Epidermal melanocyte (primary cell): ENCODE data around the gene ITCH.
A peak's percentile ranks its signal among the peaks of the same experiment; 100 is the strongest.
"Not testable (repeated sequence)": the region's sequence is repeated elsewhere in the genome, so short reads cannot be mapped to it uniquely, and the experiment has no call there.

Source experiments
- DNase-seq: peaks from one replicate; pipeline ENCODE4 v3.0.0; 2011; ENCODE audit warnings: low spot score; ENCODE audit not compliant: insufficient read length

Gene ITCH

DNA sequence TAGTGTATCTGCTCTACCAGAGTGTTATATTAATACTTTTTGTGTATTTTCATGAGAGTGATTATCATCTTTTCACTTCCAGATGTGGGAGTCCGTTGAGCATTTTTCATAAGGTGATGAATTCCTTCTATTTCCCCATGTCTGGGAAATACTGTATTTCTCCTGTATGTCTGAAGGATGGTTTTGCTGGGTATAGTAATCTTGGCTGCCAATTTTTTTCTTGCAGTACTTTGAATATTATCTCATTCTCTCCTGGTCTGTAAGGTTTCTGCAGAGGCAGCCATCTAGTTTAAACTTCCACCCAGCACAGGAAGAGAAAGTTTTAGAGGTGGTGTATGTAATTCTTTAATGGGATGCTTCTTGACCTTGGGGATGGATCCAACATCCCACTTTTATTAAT, 137.8 kb downstream of the ITCH start:
- no peak for DNase-seq

GRCh38 chr20:34506480-34506879, 143.4 kb downstream of the ITCH start:
- DNase-seq: no peak

GRCh38 chr20:34507702-34508413, 144.8 kb downstream of the ITCH start:
- no peak for DNase-seq

- DNase-seq: no peak
Observed at GRCh38 chr20:34510575-34510974, 147.5 kb downstream of the ITCH start.

GRCh38 chr20:34511891-34512265, 148.8 kb downstream of the ITCH start:
- DNase-seq: no peak

GRCh38 chr20:34512266-34512954, 149.3 kb downstream of the ITCH start:
- no peak for DNase-seq

DNA sequence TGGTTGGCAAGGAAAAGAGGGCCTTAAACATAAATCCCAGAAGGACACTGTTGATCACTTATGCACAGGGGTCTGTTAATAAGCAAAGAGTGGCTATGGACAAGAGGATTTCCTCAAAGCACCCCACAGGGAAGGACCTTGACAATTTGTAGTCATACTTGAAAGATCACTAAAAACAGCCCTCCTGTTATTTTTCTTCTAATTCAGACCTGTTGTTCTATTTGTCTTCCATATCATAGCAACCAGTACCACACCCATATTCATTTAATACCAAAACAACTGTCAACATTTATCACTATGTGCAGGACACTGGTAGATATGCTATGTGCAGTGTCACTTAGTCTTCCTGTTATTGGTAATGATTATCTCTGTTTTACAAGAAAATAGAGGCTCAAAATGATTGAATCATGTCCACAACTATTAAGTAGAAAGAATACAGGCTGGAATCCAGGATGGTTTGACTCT, 149.9 kb downstream of the ITCH start:
- DNase-seq: no peak

DNA sequence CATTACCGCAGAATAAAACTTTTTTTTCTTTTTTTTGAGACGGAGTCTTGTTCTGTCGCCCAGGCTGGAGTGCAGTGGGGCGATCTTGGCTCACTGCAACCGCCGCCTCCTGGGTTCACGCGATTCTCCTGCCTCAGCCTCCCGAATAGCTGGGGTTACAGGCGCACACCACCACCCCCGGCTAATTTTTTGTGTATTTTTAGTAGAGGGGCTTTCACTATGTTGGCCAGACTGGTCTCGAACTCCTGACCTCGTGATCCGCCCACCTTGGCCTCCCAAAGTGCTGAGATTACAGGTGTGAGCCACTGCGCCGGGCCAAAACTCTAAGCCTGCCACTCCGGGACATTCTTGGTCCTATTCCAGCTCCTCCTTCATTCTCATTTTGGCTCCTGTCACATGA, 151.0 kb downstream of the ITCH start:
- DNase-seq: not testable (repeated sequence)

DNA sequence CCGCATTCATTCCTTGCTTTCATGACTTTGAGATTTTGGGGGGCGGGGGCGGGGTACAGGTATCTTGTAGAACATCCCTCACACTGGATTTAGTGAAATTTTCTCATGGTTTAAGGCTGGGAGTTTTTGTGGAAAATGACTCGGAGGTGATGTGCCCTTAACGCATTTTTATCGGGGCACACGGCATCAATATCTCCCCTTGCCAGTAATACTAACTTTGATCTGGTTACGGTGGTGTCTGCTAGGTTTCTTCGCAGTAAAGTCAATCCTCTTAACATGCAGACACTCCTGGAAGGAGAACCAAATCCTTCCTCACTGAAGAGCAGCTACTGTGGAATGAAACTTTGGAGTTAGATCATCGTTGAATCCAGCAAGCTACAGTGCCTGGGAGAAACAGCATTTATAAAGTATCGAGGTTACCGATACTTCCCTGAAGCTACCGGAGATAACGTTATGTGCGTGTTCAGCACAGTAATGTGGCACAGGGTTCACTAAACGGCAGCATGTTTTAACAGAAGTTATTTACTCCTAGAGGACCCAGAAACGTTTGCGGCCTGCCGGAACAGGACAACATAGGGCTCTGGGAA, 151.9 kb downstream of the ITCH start:
- DNase-seq: no peak

- DNase-seq: no peak
Observed at GRCh38 chr20:34515484-34516246, 152.6 kb downstream of the ITCH start.

DNA sequence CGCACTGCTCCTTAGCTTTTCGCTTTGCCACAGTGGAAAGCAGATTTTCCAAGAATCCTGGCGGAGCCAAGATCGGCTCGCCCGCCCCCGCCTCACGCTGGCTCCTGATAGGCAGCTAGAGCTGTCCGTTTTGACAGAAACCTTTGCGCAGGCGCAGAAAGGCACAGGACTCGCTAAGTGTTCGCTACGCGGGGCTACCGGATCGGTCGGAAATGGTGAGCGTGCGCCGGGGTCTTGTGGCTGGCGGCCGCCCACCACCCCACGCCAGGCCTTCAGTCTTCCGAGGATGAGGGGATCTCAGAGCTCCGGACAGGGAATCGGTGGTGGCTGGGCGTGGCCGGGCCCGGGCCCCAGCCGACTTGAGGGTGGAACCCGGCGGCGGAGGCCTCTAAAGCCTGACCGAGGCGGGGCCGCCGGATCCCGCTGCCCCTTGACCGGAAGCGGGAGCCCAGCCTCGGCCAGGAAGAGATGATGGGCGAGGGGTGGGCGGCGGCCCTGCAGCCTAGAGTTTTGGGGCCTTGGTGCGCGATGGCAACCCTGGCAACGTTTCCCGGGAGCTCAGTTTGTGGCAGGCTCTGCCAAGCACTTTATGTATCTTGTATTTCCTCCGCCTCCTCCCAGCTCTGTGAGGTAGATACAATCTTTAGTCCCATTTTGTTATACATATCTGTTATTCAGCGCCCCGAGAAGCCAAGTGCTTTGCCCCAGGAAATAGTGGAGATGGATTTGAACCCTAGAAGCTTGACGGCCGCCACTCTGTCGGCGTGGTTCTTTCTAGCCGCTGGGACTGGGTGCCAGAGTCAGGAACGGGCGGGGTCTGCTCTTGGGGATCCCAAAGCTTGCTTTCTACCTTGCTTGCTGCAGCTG, 153.4 kb downstream of the ITCH start, which contains the start of gene DYNLRB1:
TSS of gene DYNLRB1 (plus strand) at position 176 of the 867 bp plus-strand sequence. CDS start at position 213, 37 bp downstream.
- peak; percentile 94 for DNase-seq

DNA sequence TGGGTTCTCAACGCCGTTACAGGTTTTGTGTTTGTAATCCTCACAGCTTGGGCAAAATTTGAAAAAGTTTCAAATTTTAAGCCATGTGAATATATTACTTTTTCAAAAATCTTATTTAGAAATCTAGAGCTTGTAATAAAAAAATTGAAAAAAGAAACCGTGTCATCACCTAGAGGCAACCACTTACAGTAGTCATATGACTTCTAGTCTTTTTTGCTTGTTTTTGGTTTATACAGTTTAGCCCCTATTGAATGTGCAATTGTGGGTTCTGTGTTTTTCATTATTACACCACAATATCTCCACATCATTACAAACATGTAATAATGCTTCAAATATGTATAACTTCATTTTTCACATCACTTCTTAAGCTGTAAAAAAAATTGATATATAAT, 154.0 kb downstream of the ITCH start:
- no peak for DNase-seq

- not testable (repeated sequence) for DNase-seq
Observed at GRCh38 chr20:34518863-34519262, 155.8 kb downstream of the ITCH start.

- DNase-seq: not testable (repeated sequence)
Observed at GRCh38 chr20:34519841-34520240, 156.8 kb downstream of the ITCH start.

DNA sequence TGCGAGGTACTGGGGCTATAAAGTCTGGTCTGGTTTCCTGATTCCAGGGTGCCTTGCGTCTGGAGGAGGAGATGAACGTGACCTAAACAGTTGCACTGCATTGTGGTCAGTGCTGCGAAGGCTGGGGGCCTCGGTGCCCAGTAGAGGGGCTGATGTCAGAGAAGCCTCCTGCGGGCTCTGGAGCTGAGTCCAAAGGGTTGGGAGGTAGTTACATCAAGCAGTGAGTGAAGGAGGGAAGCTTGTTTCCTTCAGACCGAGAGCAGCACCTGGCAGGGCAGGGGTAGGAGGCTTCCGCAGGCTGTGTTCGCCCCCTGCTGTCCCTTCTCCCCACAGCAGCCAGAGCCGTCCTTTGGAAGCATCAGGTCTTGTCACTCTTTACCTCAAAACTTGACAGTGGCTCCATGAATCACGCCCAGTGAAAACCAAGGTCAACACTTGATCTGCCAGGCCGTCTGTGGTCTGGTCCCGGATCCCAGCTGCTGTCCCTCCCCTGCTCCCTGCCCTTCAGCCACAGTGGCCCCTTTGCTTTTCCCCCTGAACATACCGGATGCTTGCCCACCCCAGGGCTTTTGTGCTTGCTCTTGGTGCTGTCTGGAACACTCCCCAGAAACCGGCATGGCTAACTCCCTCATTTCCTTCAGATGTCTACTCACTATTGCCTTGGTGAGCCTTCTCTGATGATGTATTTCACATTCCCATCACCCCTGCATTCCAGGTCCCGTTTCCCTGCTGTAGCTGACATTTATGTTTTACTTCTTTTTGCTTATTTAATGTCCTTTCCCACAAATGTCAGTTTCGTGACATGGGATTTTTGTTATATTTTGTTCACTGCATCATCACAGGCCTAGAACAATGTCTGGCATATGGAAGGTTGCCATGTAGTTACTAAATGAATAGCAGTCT, 160.1 kb downstream of the ITCH start:
- DNase-seq: no peak

DNA sequence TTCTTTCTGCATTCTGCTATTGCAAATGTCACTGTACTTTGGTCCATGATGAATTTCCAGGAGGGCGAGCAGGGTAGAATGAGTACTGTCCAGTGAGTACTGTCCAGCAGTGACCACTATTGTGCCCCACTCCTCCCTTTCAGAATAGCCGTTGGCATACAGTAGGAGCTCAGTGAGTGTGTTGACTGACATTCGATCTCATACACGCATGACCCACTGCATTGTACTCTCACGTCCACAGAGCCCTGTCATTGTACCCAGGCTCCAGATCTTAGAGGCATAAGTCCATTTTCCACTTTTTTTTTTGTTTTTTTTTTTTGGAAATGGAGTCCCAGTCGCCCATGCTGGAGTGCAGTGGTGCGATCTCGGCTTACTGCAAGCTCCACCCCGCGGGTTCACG, 161.4 kb downstream of the ITCH start:
- DNase-seq: no peak

DNA sequence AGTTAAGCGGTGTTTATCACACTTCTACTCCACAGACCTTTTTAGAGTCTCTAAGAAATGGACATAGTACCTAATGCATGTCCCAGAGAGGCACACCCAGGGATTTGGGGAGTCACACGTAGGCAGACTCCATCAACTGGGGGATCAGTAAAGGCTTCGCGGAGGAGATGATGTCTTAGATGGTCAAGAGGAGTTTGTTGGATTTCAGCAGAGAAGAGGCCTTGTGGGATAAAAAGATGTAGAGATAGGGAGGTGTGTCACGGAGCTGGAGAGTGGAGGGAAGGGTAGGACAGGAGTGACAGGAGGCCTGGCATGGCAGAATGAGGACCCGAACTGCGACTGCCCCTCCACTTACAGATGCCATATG, 162.3 kb downstream of the ITCH start:
- DNase-seq: no peak

GRCh38 chr20:34525709-34526416, 162.8 kb downstream of the ITCH start:
- no peak for DNase-seq

GRCh38 chr20:34526466-34526865, 163.4 kb downstream of the ITCH start:
- DNase-seq: no peak
